ENCODE data around the gene ARHGEF38.

ARHGEF38 gene

GRCh38 chr4:105543346-105543745 lies 9.1 kb upstream of the ARHGEF38 start:
- DNase-seq (ENCODE audit: low spot score), result no peak
- no peak for TF ChIP-seq CTCF (IDR thresholded peaks at IDR 0.05; ENCODE audit: borderline replicate concordance, control extremely low read depth, extremely low read depth, insufficient read depth, missing control alignments)
- in situ Hi-C loops (cut with MboI; ENCODE audit: low sequenced_read_pairs, unreplicated experiment), result no loop called here

GRCh38 chr4:105543881-105544280 lies 8.5 kb upstream of the ARHGEF38 start:
- TF ChIP-seq CTCF (IDR thresholded peaks at IDR 0.05; ENCODE audit: borderline replicate concordance, control extremely low read depth, extremely low read depth, insufficient read depth, missing control alignments), result no peak
- in situ Hi-C loops (cut with MboI; ENCODE audit: low sequenced_read_pairs, unreplicated experiment), result no loop called here
- DNase-seq (ENCODE audit: low spot score), result no peak

- no peak for TF ChIP-seq CTCF (IDR thresholded peaks at IDR 0.05; ENCODE audit: borderline replicate concordance, control extremely low read depth, extremely low read depth, insufficient read depth, missing control alignments)
- no peak for DNase-seq (ENCODE audit: low spot score)
- in situ Hi-C loops (cut with MboI; ENCODE audit: low sequenced_read_pairs, unreplicated experiment), result no loop called here
Measured at GRCh38 chr4:105544520-105545286, 7.7 kb upstream of the ARHGEF38 start.

GRCh38 chr4:105546086-105546485 lies 6.3 kb upstream of the ARHGEF38 start:
- DNase-seq (ENCODE audit: low spot score), result no peak
- TF ChIP-seq CTCF (IDR thresholded peaks at IDR 0.05; ENCODE audit: borderline replicate concordance, control extremely low read depth, extremely low read depth, insufficient read depth, missing control alignments), result no peak
- in situ Hi-C loops (cut with MboI; ENCODE audit: low sequenced_read_pairs, unreplicated experiment), result no loop called here

- TF ChIP-seq CTCF (IDR thresholded peaks at IDR 0.05; ENCODE audit: borderline replicate concordance, control extremely low read depth, extremely low read depth, insufficient read depth, missing control alignments), result no peak
- in situ Hi-C loops (cut with MboI; ENCODE audit: low sequenced_read_pairs, unreplicated experiment), result no loop called here
- DNase-seq (ENCODE audit: low spot score), result no peak
Measured at GRCh38 chr4:105547769-105548168, 4.7 kb upstream of the ARHGEF38 start.

GRCh38 chr4:105548483-105548882 lies 3.9 kb upstream of the ARHGEF38 start:
- no peak for DNase-seq (ENCODE audit: low spot score)
- in situ Hi-C loops (cut with MboI; ENCODE audit: low sequenced_read_pairs, unreplicated experiment), result no loop called here
- no peak for TF ChIP-seq CTCF (IDR thresholded peaks at IDR 0.05; ENCODE audit: borderline replicate concordance, control extremely low read depth, extremely low read depth, insufficient read depth, missing control alignments)
